ENCODE data around the gene TRABD2B.

GRCh38 chr1:48019714-48020315 lies 22.6 kb upstream of the TRABD2B start:
- TF ChIP-seq CTCF (IDR thresholded peaks at IDR 0.05 in 2 of 3, conservative IDR thresholded peaks at IDR 0.05 in 1 of 3; ENCODE audit: borderline replicate concordance in 1 of 3, insufficient read depth in 1 of 3, low read depth in 2 of 3, low read length in 2 of 3), result no peak
- no peak for TF ChIP-seq POLR2A (IDR thresholded peaks at IDR 0.05; ENCODE audit: borderline replicate concordance, extremely low read depth, insufficient read depth, insufficient read length)
- no peak for TF ChIP-seq EZH2 (IDR thresholded peaks at IDR 0.05)
- no peak for TF ChIP-seq JUND (IDR thresholded peaks at IDR 0.05)
- TF ChIP-seq TCF7L2 (IDR thresholded peaks at IDR 0.05; ENCODE audit: borderline replicate concordance, extremely low read depth, insufficient read depth, insufficient read length), result no peak
- TF ChIP-seq CBX3 (IDR thresholded peaks at IDR 0.05; ENCODE audit: low read depth), result no peak
- no peak for TF ChIP-seq FOSL1 (IDR thresholded peaks at IDR 0.05; ENCODE audit: low read depth)
- no peak for TF ChIP-seq ZFX (IDR thresholded peaks at IDR 0.05)
- TF ChIP-seq EZH2phosphoT487 (IDR thresholded peaks at IDR 0.05; ENCODE audit: borderline replicate concordance), result no peak

Data from HCT116 (cell line).